Urothelium cell line (cell line): ENCODE measurements around the gene PPIF.

ENCODE experiments used
- DNase-seq: peaks from one replicate; pipeline ENCODE4 v3.0.0; 2011; ENCODE audit warnings: low spot score, mixed read lengths
- FAIRE-seq: peaks from 2 replicates; lab custom pipeline; 2011; peaks lifted over from hg19 to GRCh38; lab: Jason Lieb, UNC

PPIF gene

DNA sequence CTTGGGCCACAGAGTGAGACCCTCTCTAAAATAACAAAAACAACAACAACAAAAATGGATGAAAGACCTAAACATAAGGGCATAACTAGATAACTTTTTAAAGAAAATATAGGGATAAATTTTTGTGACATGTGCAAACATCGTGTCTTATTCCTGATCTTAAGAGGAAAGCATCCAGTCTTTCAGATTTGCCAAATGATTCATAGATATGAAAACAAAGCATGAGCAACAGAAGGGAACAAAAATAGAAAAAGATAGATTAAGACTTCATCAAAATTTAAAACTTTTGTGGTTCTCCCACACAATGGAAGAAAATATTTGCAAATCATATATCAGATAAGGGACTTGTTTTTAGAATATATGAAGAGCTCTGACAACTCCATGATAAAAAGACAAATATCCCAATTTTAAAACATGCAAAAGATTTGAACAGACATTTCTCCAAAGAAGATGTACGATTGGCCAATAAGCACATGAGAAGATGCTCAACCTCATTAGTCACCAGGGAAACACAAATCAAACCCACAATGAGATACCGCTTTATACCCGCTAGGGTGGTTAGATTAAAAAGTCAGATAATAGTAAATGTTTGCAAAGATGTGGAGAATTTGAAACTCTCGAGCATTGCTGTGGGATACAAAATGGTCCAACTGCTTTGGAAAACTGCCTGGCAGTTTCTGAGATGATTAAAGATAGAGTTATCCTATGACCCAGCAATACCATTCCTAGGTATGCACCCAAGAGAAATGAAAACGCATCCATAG lies 20.3 kb downstream of the PPIF start:
- no peak for DNase-seq
- no peak for FAIRE-seq

DNA sequence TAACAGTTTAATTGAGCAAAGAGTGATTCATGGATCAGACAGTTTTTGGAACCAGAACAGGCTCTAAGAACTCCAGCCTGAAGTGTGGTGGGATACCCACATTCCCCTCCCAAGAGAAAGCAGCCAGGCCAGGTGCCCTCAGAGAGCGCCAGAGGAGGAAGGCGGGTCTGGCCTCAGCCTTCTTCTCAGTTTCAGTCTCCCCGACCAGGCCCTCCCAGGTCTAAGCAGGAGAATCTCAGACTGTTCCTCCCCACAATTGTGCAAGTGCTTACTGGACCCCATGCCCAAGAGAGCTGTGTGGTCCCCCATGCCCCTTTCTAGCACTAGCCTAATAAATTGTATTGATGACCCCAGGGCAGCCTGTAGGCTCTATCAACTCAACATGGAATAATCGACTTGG lies 25.6 kb downstream of the PPIF start:
- no peak for FAIRE-seq
- no peak for DNase-seq

DNA sequence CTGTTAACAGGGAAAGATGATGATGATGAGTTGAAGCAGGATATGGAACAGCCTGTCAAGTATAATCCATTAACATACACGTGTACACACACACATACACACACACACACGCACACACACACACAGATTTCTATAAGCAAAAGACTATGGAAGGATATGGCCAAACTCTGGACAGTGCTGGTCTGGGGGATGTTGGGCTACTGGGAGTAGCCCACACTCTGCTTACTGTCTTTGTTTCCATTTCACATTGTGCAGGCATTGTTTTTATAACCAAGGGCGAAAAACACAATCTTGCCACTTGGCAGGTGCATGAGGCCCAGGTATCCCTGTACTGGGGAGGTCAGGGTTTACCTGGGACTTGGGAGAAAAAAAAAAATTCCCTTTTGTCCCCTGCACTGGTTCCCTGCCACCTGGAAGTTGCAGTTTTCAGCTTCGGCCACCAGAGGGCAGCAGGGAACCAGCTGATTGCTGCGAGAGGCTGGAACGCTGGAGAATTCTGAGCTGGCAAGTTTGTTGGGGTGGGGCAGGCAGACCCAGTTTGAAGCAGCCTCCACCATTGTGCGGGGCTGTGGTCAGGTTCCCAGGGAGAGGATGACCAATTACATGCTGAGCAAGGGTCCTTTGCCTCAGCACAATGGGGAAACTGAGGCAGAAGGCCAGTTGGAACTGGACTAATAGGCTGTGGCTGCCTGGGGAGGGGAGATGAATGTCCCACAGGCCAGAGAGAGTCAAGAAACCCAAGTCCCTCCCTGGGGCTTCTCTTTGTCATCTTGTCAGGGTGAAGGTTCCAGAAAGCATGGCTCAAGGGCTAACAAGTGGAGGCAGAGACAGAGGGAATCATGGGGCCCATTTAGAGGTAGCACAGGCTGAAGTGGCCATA lies 27.3 kb downstream of the PPIF start:
- FAIRE-seq, result peak; percentile 67
- peak; percentile 88 for DNase-seq

DNA sequence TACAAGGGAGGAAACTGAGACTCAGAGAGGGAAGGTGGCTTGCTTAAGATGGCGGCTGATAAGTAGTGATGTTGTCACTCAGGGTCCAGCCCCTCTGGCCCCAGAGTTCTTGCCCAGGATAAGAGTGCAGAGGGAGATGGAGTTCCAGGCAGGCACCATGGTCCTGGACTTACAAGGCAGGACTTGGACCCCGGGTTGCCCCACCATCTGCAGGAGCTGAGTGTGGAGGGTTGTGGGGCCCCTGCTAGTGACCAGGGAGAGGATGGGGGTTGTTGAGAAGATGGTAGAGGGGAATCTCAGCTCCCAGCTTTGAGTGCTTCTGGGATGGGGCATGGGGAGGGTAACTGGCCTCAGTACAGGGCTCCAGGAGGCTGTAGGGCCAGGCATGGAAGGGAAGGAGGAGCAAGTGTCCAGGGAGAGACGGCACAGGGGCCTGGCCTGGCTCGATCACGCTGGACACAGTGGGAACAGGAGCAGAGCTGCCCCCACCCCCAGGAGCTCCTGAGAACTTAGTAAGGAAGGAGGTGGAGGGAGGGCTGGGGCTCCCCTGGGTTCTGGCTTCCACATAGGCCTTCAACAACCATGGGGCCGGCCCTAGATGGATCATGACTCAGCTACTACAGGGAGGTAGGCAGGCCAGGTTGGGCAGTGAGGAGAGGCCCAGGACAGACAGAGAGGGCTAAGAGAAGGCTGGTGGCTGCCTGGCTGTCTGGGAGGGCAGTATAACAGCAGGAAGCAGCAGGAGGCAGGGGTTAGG lies 28.2 kb downstream of the PPIF start:
- DNase-seq (no peak), FAIRE-seq (no peak)

DNA sequence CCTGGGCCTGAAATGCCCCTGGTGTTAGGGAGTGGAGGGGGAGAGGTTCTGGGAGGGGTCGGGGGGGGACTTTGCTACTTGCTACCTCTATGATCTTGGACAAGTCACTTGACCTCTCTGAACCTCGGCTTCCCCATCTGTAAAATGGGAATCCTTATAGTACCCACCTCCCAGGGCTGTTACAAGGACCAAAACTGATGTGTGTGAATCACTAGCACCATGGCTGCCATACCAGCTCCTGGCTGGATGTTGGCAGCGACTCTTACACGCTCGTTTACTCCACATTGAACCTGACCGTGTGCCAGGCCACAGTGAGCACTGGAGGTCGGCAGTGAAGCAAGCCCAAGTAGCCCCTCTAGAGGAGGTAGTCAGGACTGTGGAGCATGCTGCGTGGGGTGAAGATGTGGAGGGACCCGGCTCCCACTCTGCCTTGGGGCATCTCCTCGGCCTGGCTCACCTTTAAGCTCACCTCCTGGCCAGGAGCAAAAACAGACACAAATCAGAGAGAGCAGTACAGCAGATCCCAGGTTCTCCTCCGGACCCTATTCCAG lies 28.9 kb downstream of the PPIF start:
- FAIRE-seq, result no peak
- DNase-seq, result no peak

DNA sequence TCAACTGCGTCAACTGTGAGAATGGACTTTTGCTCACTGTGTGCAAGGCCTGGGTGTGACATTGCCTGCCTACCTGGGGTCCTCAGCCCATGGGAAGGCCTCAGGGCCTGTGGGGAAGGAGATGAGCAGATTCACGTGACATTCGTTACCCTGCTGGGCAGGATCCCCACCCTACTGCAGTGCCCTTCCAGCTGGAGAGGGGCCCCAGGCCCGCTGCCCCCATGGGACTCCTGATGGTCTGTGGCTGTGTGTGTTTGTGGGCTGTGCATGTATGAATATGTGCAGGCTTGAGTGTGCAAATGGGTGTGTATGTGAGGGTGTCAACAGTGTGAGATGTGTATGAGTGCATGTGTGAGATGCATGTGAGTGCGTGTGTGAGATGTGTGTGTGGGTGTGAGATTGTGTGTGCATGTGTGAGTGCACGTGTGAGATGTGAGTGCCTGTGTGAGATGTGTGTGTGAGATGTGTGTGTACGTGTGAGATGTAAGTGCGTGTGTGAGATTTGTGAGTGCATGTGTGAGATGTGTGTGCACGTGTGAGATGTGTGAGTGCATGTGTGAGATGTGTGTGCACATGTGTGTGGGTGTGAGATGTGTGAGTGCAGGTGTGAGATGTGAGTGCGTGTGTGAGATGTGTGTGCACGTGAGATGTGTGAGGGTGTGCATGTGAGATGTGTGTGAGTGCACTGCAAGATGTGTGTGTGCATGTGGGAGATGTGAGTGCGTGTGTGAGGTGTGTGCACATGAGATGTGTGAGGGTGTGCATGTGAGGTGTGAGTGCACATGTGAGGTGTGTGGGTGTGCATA lies 29.7 kb downstream of the PPIF start:
- FAIRE-seq, result peak; percentile 99

DNA sequence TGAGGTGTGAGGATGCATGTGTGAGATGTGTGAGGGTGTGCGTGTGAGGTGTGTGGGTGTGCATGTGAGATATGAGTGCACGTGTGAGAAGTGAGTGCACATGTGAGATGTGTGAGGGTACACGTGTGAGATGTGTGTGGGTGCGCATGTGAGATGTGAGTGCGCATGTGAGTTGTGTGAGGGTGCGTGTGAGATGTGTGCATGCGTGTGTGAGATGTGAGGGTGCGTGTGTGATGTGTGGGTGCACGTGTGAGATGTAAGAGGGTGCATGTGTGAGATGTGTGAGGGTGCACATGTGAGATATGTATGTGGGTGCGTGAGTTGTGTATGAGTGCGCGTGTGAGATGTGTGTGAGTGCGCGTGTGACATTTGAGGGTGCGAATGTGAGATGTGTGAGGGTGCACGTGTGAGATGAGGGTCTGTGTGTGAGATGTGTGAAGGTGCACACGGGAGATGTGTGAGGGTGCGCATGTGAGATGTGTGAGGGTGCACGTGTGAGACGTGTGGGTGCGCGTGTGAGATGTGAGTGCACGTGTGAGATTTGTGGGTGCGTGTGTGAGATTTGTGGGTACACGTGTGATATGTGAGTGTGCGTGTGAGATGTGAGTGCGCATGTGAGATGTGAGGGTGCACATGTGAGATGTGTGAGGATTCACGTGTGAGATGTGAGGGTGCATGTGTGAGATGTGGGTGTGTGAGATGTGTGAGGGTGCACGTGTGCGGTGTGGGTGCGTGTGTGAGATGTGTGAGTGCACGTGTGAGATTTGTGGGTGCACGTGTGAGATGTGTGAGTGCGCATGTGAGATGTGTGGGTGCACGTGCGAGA lies 30.5 kb downstream of the PPIF start:
- DNase-seq (no peak), FAIRE-seq (peak; percentile 17)

More for the DNA sequence above, 29.7 kb downstream of the PPIF start:
- DNase-seq, result no peak

DNA sequence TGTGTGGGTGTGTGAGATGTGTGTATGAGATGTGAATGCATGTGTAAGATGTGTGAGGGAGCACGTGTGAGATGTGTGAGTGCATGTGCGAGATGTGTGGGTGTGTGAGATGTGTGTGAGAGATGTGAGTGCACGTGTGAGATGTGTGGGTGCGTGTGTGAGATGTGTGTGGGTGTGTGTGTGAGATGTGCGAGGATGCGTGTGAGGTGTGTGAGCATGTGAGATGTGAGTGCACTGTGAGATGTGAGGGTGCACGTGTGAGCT lies 31.0 kb downstream of the PPIF start:
- no peak for FAIRE-seq
- no peak for DNase-seq

DNA sequence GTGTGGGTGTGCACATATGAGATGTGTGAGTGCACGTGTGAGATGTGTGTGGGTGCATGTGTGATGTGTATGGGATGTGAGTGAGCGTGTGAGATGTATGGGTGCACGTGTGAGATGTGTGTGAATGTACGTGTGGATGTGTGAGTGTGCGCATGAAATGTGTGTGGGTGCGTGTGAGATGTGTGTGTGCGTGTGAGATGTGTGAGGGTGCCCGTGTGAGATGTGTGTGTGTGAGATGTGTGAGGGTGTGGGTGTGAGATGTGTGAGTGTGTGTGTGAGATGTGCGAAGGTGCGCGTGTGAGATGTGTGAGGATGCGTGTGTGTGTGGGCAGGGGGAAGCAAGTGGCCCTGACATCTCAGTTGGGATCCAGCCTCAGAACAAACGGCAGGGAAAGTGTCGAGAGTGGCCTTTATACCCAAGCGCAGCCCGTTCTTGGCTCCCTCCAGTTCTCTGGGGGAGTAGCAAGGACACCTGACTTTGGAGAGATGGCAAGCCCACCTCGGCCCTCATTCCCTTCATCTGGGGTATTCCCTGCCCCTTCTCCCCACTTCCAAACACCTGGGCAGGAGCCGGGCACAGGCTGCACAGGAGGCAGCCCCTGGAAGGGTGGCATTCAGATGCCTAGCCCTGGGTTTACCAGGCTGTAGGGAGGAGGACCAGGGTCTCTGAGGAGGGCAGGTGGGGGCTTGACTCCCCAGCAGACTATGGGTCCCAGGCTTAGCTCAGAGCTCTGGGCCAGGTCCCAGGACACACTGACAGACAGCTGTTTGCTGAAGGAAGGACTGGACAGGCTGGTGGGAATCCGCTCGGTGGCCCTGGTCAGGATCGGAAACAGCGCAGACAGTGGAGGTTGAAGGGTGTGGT lies 31.6 kb downstream of the PPIF start:
- FAIRE-seq, result peak; percentile 97
- no peak for DNase-seq

DNA sequence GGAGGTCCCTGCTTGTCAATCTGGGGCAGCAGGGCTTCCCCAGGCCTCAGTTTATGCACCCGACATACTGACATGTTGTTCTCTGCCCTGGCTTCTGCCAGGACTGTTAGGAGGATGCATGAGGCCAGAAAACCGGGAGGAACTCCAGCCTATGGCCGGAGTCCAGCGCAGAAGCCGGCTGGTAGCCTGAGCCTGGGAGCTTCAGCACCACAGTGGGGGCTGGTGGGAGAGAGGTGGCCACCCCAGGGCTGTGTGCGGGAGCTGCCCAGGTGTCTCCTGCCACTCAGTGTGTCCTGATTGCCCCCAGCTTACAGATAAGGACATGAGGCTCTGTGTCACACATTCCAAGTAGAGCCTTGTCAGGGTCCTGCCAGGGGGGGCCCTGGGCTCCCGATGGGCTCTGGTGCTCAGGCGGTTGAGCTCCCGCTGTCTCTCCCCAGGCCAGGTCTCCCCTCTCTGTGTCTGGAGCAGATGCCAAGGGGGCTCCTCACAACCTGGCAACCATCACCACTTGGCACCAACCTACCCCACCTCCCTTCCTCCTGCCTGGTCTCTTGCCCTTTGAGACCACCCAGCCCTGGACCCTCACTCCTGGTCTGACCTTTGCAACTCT lies 32.3 kb downstream of the PPIF start:
- FAIRE-seq (no peak), DNase-seq (no peak)

DNA sequence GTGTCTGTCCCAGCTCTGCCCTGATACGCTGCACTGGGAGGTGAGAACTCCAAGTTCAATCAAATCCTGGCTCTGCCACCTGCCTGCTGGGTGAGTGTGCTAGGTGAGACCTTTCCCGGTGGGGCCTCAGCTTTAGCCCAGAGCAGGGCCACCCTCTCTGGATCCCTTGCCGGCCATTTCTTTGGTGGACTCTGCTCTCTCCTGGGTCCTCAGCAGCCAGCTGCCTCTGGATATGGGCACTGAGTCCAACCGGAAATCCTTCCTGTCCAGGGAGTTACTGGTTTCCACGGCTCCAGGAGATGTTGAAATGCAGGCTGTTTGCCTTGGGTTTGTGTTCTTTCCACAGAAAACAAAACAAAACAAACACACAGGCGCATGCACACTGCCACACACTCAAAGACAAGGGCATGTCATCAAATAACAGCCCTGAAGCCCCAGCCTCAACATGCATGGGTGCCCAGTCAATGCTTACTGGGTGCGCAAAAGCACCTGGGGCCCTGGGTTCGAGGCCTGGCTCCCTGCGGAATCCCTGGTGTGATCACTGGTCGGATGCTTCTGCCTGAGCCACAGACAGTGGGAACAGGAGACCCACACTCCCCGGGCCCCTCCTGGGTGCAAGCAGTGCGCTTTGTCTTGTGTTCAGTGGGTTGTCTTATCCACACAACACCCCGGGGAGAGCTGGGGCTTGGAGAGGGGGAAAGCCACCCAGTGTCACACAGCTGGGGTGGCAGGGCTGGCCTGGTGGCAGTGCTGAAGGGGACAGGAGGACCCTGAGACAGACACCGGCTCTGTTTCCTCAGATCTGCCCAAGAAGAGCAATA lies 33.1 kb downstream of the PPIF start:
- FAIRE-seq (no peak), DNase-seq (no peak)

DNA sequence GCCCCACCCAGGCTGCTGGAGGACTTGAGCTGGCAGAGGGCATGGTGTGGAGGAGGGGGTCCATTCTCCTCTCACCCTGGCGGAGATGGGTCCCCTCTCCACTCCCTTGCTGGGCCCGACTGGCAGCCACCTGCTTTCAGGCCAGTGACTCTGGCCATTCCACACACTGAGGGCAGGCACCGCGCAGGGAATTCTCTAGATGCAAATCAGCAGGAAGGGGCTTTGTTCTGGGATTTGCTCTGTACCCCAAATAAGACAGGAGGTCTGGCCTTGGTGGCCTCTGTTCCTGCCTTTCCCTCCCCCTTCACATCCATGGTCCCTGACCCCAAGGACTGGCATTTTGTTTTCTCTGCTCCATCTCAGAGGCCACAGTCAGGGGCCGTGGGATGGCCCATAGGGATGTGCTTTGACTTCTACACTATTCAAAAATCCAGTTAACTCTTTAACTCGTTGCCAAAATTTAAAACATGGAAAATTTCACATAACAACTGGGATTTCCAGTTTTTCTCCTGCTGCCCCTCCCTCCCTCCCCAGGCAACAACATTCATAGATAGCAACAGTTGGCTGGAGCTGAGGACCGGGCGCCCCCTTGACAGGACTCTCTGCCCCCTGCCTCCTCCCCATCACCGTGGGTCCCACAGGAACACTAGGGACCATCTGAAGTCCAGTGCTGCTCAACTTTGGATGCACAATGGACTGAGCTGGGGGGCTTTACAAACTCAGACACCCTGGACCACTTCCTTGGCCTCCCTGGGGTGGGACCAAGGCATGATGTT lies 33.9 kb downstream of the PPIF start:
- FAIRE-seq (no peak), DNase-seq (no peak)

DNA sequence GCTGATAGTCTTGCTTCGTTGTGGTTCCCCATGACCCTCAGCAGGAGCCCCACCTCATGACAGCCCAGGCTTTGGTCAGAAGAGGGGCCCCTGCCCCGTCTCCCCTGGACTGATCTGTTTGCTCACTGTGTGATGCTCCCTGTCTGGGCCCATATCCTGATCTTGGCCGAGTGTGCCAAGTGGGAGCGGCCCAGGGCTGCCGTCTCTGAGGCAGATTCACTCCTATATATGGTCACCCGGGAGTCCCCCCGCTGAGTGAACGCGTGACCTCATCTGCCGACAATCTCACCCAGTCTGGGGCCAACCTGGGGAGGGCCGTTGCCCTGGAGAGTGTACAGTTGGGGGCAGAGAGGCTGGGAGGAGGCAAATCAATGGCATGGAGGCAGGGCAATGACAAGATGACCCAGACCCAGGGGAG lies 34.5 kb downstream of the PPIF start:
- DNase-seq (peak; percentile 87), FAIRE-seq (peak; percentile 86)

DNA sequence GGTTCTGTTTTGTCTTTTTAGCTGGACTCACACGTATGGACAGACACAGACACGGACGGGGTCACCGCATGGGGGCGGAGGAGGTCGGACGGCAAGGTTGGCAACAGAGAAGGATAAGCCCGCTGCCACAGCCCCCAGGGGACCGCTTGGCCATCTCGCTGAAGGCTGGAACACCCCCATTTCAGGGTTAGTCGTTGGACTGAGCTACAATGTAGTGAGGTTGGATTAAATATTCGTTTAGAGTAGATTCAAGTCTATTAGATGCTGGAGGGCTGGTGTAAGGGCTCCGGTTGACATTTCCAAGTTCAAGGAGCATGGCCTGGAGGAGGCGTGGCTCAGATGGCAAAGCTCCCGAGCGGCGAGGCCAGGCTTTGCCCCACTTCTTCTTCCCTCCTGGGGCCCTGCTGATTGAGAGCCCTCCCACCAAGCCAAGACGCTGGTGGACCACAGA lies 35.2 kb downstream of the PPIF start:
- no peak for DNase-seq
- FAIRE-seq, result peak; percentile 71

DNA sequence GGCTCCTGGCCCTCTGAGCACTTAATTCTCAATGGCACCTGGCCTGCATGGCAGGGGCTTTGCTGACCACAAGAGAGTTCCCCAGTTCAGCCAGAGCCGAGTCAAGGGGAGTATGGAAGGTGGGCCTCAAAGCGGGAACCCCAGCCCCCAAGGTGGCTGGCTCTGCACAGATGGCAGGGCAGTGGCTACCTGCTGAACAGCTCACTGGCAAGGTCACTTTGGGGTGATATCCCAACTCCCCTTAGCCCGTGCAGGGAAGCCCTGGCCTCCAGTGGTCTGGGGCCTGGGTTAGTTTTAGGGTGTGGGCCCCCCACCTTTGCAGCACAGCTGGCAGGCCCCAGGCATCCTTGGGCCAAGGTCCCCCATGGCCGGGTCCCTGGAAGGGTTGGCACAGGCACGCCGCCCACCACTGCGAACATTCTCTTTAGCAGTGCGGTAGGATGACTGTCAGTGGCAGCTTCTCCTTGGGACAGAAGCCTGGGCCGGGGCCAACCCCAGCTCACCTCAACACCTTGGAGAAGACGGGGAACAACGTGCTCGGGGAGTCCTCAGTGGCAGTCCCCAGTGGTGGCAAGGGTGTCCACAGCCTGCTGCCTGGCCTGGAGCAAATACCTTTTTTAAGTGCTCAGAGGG lies 36.8 kb downstream of the PPIF start:
- DNase-seq (no peak), FAIRE-seq (no peak)

DNA sequence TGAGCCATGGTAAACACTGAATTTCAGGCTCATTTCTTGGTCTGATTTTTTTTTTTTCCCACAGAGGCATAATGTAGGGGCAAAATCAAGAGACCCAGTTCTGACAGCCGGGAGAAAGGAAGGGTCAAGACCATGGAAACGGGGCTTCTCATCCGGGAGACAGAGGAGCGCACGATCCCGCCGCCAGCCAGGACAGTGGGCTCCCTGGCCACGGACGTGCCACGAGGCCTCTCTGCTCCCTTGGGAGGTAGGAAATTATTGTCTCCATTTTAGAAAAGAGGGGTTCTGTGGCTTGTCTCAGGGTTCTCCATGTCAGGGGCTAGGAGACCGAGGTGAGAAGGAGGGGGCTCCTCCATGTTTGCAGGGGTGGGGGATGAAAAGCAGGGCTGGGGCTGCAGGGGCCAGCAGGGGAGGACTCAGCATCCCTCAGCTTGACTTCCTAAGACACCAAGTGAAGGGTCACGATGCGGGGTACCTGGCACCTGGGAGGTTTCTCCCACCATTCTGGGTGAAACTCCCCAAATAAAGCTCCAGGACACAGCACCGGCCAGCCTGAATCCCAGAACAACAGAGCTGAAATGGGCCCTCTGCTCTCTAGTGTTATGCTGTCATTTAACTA lies 37.6 kb downstream of the PPIF start:
- no peak for FAIRE-seq

More for the DNA sequence above, 37.6 kb downstream of the PPIF start:
- no peak for DNase-seq
